HG03139 (cell line): ENCODE results near the gene TRIP10.
"Not testable (repeated sequence)": the region's sequence is repeated elsewhere in the genome, so short reads cannot be mapped to it uniquely, and the experiment has no call there.

Source experiments
- ATAC-seq: cut with Tn5 transposase; IDR thresholded peaks from one replicate; pipeline ENCODE4 v1.9.1; 2021; ENCODE audit not compliant: unreplicated experiment

TRIP10 gene, protein sequence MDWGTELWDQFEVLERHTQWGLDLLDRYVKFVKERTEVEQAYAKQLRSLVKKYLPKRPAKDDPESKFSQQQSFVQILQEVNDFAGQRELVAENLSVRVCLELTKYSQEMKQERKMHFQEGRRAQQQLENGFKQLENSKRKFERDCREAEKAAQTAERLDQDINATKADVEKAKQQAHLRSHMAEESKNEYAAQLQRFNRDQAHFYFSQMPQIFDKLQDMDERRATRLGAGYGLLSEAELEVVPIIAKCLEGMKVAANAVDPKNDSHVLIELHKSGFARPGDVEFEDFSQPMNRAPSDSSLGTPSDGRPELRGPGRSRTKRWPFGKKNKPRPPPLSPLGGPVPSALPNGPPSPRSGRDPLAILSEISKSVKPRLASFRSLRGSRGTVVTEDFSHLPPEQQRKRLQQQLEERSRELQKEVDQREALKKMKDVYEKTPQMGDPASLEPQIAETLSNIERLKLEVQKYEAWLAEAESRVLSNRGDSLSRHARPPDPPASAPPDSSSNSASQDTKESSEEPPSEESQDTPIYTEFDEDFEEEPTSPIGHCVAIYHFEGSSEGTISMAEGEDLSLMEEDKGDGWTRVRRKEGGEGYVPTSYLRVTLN

DNA sequence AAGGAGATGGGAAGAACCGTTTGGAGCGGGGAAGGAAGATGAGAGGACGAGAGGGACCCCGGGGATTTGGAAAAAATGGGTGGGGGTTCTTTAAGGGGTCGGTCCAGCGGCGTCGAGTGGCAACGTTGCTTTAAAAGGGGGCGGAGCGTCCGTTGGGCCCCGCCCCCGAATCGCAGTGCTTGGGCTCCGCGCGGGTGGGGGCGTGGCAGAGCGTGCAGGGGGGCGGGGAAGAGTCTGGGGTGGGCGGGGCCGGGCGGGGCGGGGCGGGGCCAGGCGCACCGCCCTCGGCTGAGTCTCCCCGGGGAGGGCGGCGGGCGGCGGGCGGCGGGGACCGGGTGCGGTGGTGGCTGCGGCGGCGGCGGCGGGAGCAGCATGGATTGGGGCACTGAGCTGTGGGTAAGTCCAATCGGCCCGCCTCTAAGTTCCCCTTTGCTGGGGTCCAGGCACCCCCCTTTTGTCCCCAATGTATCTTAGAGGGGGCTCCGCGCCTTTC lies at the start of gene TRIP10:
Gene TRIP10, plus strand, starts transcription at position 291 of the 493 bp plus-strand sequence. Its CDS starts 82 bp downstream, at position 373.
- no peak for ATAC-seq

DNA sequence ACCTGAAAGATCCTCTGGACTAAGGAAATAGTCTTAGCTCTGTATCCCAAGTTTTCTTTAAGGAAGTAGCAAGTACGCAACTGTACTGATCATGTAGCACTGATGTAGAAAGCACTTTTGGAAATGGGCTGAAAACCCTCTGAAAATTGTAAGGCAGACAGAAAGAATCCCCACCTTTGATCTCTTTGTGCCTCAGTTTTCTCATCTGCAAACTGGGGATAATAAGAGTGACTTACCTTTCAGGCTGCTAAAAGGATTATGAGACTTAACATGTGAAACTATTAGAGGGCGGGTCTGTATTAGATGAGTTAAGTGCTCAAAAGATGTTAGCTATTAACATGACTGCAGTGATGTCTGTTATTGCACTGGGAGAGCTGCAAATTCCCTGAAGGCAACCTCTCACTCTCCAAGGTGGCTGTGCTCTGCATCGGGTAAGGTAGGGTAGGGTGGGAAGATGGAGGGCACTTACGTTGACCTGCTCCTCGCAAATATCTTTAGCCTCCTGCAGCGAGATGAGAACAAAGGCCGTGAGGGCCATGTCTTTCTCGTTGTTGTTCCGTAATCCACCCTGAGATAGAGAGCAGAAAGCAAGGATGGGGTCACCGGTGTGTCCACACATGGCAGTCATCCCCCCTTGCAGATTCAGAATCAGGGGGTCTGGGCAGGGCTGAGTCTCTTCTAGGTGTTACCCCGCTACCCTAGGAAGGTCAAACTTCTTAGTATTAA lies 49.2 kb upstream of the TRIP10 start:
- no peak for ATAC-seq

DNA sequence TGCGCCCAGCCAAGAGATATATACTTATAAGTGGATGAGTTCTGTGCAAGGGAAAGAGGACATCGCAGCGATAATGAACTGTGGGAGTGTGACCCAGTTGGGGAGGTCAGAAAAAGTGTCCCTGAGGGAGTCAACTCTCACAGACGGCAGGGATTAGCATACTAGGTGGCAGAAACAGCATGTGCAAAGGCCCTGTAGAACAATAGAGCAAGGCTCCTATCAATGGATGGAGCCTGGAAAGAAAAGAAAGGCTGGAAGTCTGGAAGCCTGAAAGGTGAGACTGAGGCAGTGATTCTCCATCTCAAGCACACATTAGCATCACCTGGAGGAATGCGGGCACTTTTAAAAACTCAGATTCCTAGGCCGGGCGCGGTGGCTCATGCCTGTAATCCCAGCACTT lies 48.1 kb upstream of the TRIP10 start:
- no peak for ATAC-seq

- no peak for ATAC-seq
Observed at GRCh38 chr19:6692027-6692426, 47.5 kb upstream of the TRIP10 start.

DNA sequence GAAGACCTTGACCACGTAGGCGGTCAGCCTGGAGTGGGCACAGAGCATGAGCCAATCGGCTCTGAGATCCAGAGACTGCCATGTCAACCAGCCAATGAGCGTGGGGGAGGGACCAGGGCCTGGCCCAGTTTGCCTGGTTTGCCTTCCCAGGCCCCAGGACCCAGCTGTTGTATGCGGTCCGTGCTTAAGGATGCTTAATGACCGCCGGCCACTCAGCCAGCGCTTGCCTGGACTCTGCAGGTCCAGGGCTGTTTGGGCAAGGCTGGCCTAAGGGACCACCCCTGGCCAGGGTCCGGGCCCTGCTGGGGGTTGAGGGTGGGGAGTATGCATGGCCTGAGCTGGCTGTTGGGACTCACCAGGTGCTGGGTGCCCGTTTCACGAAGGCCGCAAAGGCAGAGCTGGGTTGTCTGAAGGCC lies 46.4 kb upstream of the TRIP10 start:
- ATAC-seq, result no peak

- no peak for ATAC-seq
Observed at GRCh38 chr19:6693681-6694080, 45.8 kb upstream of the TRIP10 start.

- ATAC-seq, result no peak
Observed at GRCh38 chr19:6694147-6694815, 45.2 kb upstream of the TRIP10 start.

DNA sequence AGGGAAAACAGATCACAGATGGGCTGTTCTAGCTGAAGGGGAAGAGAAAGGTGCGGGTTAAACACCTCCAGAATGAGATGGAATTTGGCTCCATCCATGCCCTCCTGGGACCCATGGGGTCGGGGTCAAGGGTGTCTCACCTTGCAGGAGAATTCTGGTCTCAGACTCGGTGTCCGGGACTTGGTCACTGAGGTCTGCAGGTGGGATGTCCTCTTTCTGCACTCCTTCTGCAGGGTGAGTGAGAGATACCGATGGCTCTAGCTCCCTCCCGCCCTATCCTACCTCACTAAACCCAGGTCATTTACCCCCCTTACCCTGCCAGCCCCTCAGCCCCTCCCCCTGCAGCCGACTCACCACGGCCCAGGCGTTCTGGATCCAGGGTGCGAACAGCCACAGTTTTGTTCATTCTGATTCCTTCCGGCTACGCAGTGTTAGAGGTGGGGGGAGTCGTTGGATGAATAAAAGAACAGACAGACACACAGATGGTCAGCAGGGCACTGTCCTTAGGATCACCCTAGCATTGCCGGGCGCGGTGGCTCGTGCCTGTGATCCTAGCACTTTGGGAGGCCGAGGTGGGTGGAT lies 43.1 kb upstream of the TRIP10 start:
- ATAC-seq, result no peak

GRCh38 chr19:6697291-6697690 lies 42.2 kb upstream of the TRIP10 start:
- no peak for ATAC-seq

DNA sequence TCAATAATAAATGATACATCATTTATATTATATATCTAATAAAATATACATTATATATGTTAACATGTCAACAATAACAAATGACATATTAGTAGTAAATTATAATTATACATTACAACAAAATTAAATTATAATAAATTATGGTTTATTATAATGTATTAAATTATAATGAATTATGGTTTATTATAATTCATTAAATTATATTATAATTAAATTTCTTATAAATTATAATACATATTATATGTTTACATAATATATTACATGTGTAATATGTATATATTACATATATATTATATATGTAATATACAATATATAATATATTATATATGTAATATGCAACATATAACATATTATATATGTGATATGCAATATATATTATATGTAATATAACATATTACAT lies 39.5 kb upstream of the TRIP10 start:
- ATAC-seq, result no peak

DNA sequence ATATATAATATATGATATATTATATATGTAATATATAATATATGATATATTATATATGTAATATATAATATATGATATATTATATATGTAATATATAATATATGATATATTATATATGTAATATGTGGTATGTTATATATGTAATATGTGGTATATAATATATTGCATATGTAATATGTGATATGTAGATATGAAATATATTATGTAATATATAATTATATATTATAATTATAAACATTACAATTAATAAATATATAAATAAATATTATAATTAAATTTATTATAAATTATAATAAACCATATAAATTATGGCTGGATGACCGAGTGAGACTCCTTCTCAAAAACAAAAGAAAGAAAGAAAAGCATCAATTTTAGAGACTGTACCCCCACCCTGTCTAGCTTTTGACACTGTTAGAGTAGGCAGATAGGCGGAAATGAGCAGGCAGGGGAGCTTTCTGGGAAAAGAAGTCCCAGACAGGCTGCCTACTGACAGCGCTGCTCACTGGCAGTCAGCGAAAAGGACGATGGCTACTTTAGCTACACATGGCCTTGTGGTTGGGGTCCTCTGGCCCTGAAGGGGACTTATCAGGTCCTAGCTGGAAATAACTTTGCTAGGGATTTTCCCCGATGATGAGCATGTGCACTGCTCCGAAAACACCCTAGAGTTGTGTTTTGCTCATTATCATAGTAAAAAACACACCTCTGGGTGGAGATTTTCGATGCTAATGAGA lies 38.7 kb upstream of the TRIP10 start:
- no peak for ATAC-seq

- ATAC-seq, result no peak
Observed at GRCh38 chr19:6705931-6706632, 33.4 kb upstream of the TRIP10 start.

DNA sequence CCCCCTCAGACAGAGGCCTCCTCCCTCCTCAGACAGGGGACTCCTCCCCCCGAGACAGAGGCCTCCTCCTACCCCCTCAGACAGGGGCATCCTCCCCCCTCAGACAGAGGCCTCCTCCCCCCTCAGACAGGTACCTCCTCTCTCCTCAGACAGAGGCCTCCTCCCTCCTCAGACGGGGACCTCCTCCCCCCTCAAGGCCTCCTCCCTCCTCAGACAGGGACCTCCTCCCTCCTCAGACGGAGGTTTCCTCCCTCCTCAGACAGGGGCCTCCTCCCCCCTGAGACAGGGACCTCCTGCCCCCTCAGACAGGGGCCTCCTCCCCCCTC lies 32.9 kb upstream of the TRIP10 start:
- ATAC-seq, result no peak

DNA sequence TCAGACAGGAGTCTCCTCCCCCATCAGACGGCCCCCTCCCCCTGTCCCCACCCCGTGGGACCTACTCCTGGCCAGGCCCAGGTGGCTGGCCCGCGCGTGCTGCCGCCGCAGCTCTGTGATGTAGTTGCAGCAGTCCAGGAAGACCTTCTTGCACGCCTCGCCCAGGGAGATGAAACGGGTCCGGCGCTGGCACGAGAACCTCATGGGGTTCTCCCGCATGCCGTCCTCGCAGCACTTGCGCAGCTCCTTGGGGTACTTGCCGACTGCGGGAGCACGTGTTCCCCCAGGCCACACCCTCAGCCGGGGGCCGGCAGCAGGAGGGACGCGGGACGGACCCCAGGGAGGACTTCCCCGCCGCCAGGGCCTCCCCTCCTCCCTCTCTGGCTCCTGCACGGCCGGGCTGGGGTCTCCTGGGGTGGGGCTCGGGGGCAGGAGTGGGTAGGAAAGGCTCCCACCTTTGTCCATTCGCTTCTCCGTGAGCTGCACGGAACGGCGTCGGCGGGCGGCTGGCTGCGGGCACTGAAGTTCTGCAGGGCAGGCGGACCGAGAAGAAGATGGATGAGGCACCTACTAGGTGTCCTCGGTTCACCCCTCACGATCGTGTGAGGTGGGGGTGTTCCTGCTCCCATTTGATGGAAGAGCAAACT lies 32.3 kb upstream of the TRIP10 start:
- ATAC-seq, result no peak

DNA sequence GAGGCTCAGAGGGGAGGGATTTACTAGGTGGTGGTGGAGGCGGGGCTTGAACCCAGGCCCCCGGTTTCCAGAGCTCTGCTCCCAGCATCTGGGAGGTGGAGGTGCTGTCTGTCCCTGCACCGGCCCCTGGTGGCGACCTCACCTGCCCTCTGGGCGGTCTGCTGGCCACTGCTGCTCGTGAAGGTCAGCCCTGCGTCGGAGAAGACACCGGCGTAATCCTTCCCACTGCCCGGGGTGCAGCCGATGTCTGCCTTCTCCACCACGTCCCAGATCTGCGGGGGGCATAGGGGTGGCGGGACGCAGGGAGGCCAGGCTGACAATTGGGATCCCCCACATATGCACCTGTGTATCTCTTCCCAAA lies 31.8 kb upstream of the TRIP10 start:
- no peak for ATAC-seq

GRCh38 chr19:6708346-6708745 lies 31.1 kb upstream of the TRIP10 start:
- ATAC-seq, result no peak

- ATAC-seq, result not testable (repeated sequence)
Observed at GRCh38 chr19:6708913-6709312, 30.6 kb upstream of the TRIP10 start.

GRCh38 chr19:6709549-6709948 lies 29.9 kb upstream of the TRIP10 start:
- no peak for ATAC-seq
